Brain microvascular endothelial cell (primary cell): ENCODE results near the gene ABHD11.
"Not testable (repeated sequence)": the region's sequence is repeated elsewhere in the genome, so short reads cannot be mapped to it uniquely, and the experiment has no call there.

Experiments used
- DNase-seq: peaks from one replicate; pipeline ENCODE4 v3.0.0-alpha.2; 2020
- H3K27ac ChIP-seq: fragments of 250-450 bp; sonication (Bioruptor Pico); 2 replicates; pipeline ENCODE4 v1.5.1; 2020; ENCODE audit warnings: mild to moderate bottlenecking, moderate library complexity
- H3K27me3 ChIP-seq: fragments of 250-450 bp; sonication (Bioruptor Pico); replicated peaks from 2 replicates; pipeline ENCODE4 v1.5.1; 2020; ENCODE audit warnings: mild to moderate bottlenecking
- H3K36me3 ChIP-seq: fragments of 250-450 bp; sonication (Bioruptor Pico); replicated peaks from 2 replicates; pipeline ENCODE4 v1.5.1; 2020; ENCODE audit warnings: mild to moderate bottlenecking
- H3K4me3 ChIP-seq: 2 replicates; pipeline ENCODE4 v1.5.1; 2011; ENCODE audit warnings: low read depth, mild to moderate bottlenecking, control low read depth, low read length, moderate library complexity
- CTCF ChIP-seq: IDR thresholded peaks from 2 replicates; pipeline ENCODE4 v1.5.1; 2011; ENCODE audit warnings: low read depth, mild to moderate bottlenecking, moderate library complexity, low read length, control low read depth, inconsistent platforms; ENCODE audit errors: missing control alignments
- in situ Hi-C: cut with HindIII; loops from 2 replicates; pipeline ENCODE4 v1.10.0; 2017; ENCODE audit warnings: low sequenced_read_pairs, low pct_ligation_motif_present

Gene ABHD11

GRCh38 chr7:73726083-73726466 is 12.5 kb downstream of the ABHD11 start:
- in situ Hi-C loops = no loop called here
- DNase-seq = no peak
- Histone ChIP-seq H3K4me3 (no peak overlapping the region), H3K36me3 (no peaks in the 10 kb centered on the region), H3K27me3 (no peaks in the 10 kb centered on the region), H3K27ac (no peak overlapping the region)
- no peak for TF ChIP-seq CTCF

- H3K4me3 ChIP-seq = no peak overlapping the region
- DNase-seq = no peak
- H3K27ac ChIP-seq = no peak overlapping the region
- in situ Hi-C loops = no loop called here
- H3K27me3 ChIP-seq = no peaks in the 10 kb centered on the region
- H3K36me3 ChIP-seq = no peaks in the 10 kb centered on the region
- no peak for TF ChIP-seq CTCF
These were observed 14.8 kb downstream of the ABHD11 start for GRCh38 chr7:73723813-73724212.

- no peaks in the 10 kb centered on the region for H3K27me3 ChIP-seq
- no peak overlapping the region for H3K27ac ChIP-seq
- in situ Hi-C loops = no loop called here
- peaks cover 3% of the 10 kb centered on the region for H3K36me3 ChIP-seq
- no peak for DNase-seq
- H3K4me3 ChIP-seq = no peak overlapping the region
- TF ChIP-seq CTCF = no peak
These were observed 15.8 kb downstream of the ABHD11 start for GRCh38 chr7:73722785-73723184.

- H3K27me3 ChIP-seq, DNase-seq: not testable (repeated sequence)
These were observed 16.4 kb downstream of the ABHD11 start for GRCh38 chr7:73722182-73722581.

GRCh38 chr7:73721377-73721817 is 17.2 kb downstream of the ABHD11 start:
- DNase-seq = no peak
- H3K36me3 ChIP-seq = peaks cover 8% of the 10 kb centered on the region
- H3K27me3 ChIP-seq = no peaks in the 10 kb centered on the region
- TF ChIP-seq CTCF = no peak
- no peak overlapping the region for H3K4me3 ChIP-seq
- in situ Hi-C loops = no loop called here
- H3K27ac ChIP-seq = no peak overlapping the region

More at GRCh38 chr7:73722182-73722581, 16.4 kb downstream of the ABHD11 start:
- in situ Hi-C loops, H3K4me3 ChIP-seq, H3K36me3 ChIP-seq, H3K27ac ChIP-seq: not testable (repeated sequence)

- H3K27me3 ChIP-seq, DNase-seq, in situ Hi-C loops, H3K4me3 ChIP-seq, H3K27ac ChIP-seq: not testable (repeated sequence)
- peaks cover 14% of the 10 kb centered on the region for H3K36me3 ChIP-seq
These were observed 18.2 kb downstream of the ABHD11 start for GRCh38 chr7:73720443-73720842.

GRCh38 chr7:73719806-73720169 is 18.8 kb downstream of the ABHD11 start:
- H3K27ac ChIP-seq = no peak overlapping the region
- in situ Hi-C loops = no loop called here
- H3K4me3 ChIP-seq = peak overlapping the region; percentile 49
- H3K36me3 ChIP-seq = peaks cover 19% of the 10 kb centered on the region
- no peaks in the 10 kb centered on the region for H3K27me3 ChIP-seq
- DNase-seq = no peak
- TF ChIP-seq CTCF = no peak
